IMR-90 (cell line): ENCODE results near the gene GRAMD1A.

Source experiments
- POLR2A ChIP-seq: IDR thresholded peaks from 2 replicates; pipeline ENCODE4 v1.6.1; 2012; ENCODE audit warnings: mild to moderate bottlenecking, low read depth, low read length
- RAD21 ChIP-seq: IDR thresholded peaks from 2 replicates; pipeline ENCODE4 v1.6.1; 2012; ENCODE audit warnings: low read length, improper control_type of control experiment
- TF ChIP-seq, protein P1 (sequence below): conservative IDR thresholded peaks from 2 replicates; pipeline ENCODE4 v1.5.1; 2012; ENCODE audit warnings: mild to moderate bottlenecking, low read depth, low read length, improper control_type of control experiment
- TF ChIP-seq, protein P2 (sequence below): fragments of 150-350 bp; IDR thresholded peaks from 2 replicates; pipeline ENCODE4 v1.6.1; 2017; ENCODE audit warnings: mild to moderate bottlenecking, antibody characterized with exemption, low read length, low read depth

GRCh38 chr19:35051796-35052195 is 51.7 kb downstream of the GRAMD1A start:
- TF ChIP-seq, protein P1, sequence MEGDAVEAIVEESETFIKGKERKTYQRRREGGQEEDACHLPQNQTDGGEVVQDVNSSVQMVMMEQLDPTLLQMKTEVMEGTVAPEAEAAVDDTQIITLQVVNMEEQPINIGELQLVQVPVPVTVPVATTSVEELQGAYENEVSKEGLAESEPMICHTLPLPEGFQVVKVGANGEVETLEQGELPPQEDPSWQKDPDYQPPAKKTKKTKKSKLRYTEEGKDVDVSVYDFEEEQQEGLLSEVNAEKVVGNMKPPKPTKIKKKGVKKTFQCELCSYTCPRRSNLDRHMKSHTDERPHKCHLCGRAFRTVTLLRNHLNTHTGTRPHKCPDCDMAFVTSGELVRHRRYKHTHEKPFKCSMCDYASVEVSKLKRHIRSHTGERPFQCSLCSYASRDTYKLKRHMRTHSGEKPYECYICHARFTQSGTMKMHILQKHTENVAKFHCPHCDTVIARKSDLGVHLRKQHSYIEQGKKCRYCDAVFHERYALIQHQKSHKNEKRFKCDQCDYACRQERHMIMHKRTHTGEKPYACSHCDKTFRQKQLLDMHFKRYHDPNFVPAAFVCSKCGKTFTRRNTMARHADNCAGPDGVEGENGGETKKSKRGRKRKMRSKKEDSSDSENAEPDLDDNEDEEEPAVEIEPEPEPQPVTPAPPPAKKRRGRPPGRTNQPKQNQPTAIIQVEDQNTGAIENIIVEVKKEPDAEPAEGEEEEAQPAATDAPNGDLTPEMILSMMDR: no peak
- TF ChIP-seq POLR2A (no peak), RAD21 (no peak)
- TF ChIP-seq, protein P2, sequence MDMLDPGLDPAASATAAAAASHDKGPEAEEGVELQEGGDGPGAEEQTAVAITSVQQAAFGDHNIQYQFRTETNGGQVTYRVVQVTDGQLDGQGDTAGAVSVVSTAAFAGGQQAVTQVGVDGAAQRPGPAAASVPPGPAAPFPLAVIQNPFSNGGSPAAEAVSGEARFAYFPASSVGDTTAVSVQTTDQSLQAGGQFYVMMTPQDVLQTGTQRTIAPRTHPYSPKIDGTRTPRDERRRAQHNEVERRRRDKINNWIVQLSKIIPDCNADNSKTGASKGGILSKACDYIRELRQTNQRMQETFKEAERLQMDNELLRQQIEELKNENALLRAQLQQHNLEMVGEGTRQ: no peak
